Measurements from ENCODE around the gene TARM1. TPM values are rescaled to one million over a fixed set of nuclear protein-coding genes. Genes with fewer than 3 reads are reported as not detected.

Gene TARM1
- total RNA-seq, result not detected
- not detected for total RNA-seq (2013)

DNA sequence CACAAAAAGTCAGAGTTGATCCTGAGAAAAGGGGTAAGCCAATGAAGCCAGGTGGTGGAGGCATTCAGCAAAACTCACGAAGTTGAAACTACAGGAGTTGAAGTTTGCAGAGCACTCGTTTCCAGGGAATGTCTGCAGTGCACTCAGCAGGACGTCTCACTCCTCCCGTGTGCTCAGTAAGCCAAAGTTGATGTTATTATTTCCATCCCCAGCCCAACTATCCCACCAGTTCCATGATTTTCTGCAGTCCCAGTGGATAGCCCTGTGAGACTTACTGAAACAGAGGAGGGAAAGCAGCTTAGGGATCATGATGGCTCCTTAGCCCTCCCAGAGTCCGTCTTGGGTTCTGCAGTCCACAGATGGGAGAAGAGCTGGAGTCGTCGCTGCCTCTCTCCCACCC, at the start of gene TARM1:
TARM1 (minus strand) TSS at position 334 of the 400 bp plus-strand sequence; CDS start at position 309, 25 bp downstream.
- Mint-ChIP-seq H3K4me3 (no peak within 1 kb of the TSS), H3K27ac (no peak within 1 kb of the TSS), H3K4me1 (no peaks in the 10 kb centered on the region), H3K36me3 (no peaks in the 10 kb centered on the region), H3K9me3 (no peaks in the 10 kb centered on the region), H3K27me3 (ENCODE audit: low read depth in 2 of 2) (no peaks in the 10 kb centered on the region)
- DNase-seq, result no peak
- H3K4me1 ChIP-seq (ENCODE audit: control insufficient read depth, insufficient read depth, low read length), result no peaks in the 10 kb centered on the region
- no peaks in the 10 kb centered on the region for H3K9me3 ChIP-seq (ENCODE audit: control insufficient read depth, insufficient read depth, low read length)
- TF ChIP-seq CTCF (IDR thresholded peaks at IDR 0.05), result no peak
- no peaks in the 10 kb centered on the region for H3K36me3 ChIP-seq (ENCODE audit: control insufficient read depth, insufficient read depth, low read length)
- H3K27me3 ChIP-seq (ENCODE audit: control insufficient read depth, insufficient read depth, low read length), result no peaks in the 10 kb centered on the region
- 93% methylated on average over 7 of the region's 7 CpGs for WGBS (ENCODE audit: insufficient coverage)
- H3K4me3 ChIP-seq (ENCODE audit: low read length), result no peak within 1 kb of the TSS
- intact Hi-C loops (cut with micrococcal nuclease), result no loop called here
- ATAC-seq, result no peak
- no peak within 1 kb of the TSS for H3K27ac ChIP-seq (ENCODE audit: low read length)

DNA sequence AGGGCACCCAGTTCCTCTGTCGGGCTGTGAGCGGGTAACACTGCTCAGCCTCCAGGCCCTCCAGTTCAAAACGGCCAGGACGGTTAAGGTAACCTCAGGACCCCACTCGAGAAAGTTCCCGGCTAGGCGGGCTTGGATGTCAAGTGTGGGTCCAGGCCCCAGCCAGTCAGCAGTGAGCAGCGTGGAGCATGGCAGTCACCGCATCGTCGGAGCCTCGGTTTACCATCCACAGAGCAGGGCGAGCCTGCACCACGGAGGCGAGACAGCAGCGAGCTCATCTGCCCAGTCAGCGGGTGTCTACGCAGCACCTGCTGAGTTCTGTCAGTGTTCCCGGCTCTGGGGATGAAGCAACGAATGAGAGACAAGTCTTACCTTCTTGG, 48.4 kb upstream of the TARM1 start:
- no peak overlapping the region for H3K4me3 ChIP-seq (ENCODE audit: low read length)
- H3K36me3 ChIP-seq (ENCODE audit: control insufficient read depth, insufficient read depth, low read length), result peaks cover 52% of the 10 kb centered on the region
- TF ChIP-seq CTCF (IDR thresholded peaks at IDR 0.05), result no peak
- DNase-seq (no peak), ATAC-seq (no peak)
- H3K4me1 Mint-ChIP-seq, result peaks cover 5% of the 10 kb centered on the region in 2 donors
- no peaks in the 10 kb centered on the region for H3K27me3 ChIP-seq (ENCODE audit: control insufficient read depth, insufficient read depth, low read length)
- H3K27ac Mint-ChIP-seq, result no peak overlapping the region
- intact Hi-C loops (cut with micrococcal nuclease), result no loop called here
- no peaks in the 10 kb centered on the region for H3K9me3 Mint-ChIP-seq
- 97% methylated on average over 20 of the region's 20 CpGs for WGBS (ENCODE audit: insufficient coverage)
- no peaks in the 10 kb centered on the region for H3K27me3 Mint-ChIP-seq (ENCODE audit: low read depth in 2 of 2)
- H3K36me3 Mint-ChIP-seq, result no peaks in the 10 kb centered on the region
- H3K9me3 ChIP-seq (ENCODE audit: control insufficient read depth, insufficient read depth, low read length), result peaks cover 3% of the 10 kb centered on the region
- H3K4me3 Mint-ChIP-seq, result no peak overlapping the region
- peaks cover 4% of the 10 kb centered on the region for H3K4me1 ChIP-seq (ENCODE audit: control insufficient read depth, insufficient read depth, low read length)
- no peak overlapping the region for H3K27ac ChIP-seq (ENCODE audit: low read length)

GRCh38 chr19:54128796-54129616, 47.8 kb upstream of the TARM1 start:
- no peak overlapping the region for H3K27ac Mint-ChIP-seq
- H3K27me3 Mint-ChIP-seq (ENCODE audit: low read depth in 2 of 2), result no peaks in the 10 kb centered on the region
- intact Hi-C loops (cut with micrococcal nuclease), result no loop called here
- WGBS (ENCODE audit: insufficient coverage), result 96% methylated on average over 41 of the region's 41 CpGs
- Histone ChIP-seq H3K4me1 (ENCODE audit: control insufficient read depth, insufficient read depth, low read length) (peaks cover 4% of the 10 kb centered on the region), H3K27me3 (ENCODE audit: control insufficient read depth, insufficient read depth, low read length) (no peaks in the 10 kb centered on the region), H3K9me3 (ENCODE audit: control insufficient read depth, insufficient read depth, low read length) (peaks cover 3% of the 10 kb centered on the region), H3K36me3 (ENCODE audit: control insufficient read depth, insufficient read depth, low read length) (peaks cover 58% of the 10 kb centered on the region), H3K27ac (ENCODE audit: low read length) (no peak overlapping the region), H3K4me3 (ENCODE audit: low read length) (no peak overlapping the region)
- no peak for TF ChIP-seq CTCF (IDR thresholded peaks at IDR 0.05)
- DNase-seq, result no peak
- H3K4me3 Mint-ChIP-seq, result no peak overlapping the region
- no peaks in the 10 kb centered on the region for H3K36me3 Mint-ChIP-seq
- H3K4me1 Mint-ChIP-seq, result no peaks in the 10 kb centered on the region
- no peak for ATAC-seq
- H3K9me3 Mint-ChIP-seq, result no peaks in the 10 kb centered on the region

GRCh38 chr19:54128441-54128725, 47.2 kb upstream of the TARM1 start:
- DNase-seq (no peak), ATAC-seq (no peak)
- H3K4me1 ChIP-seq (ENCODE audit: control insufficient read depth, insufficient read depth, low read length), result no peaks in the 10 kb centered on the region
- no peak overlapping the region for H3K4me3 ChIP-seq (ENCODE audit: low read length)
- H3K9me3 Mint-ChIP-seq, result no peaks in the 10 kb centered on the region
- H3K27ac Mint-ChIP-seq, result no peak overlapping the region
- no peak overlapping the region for H3K27ac ChIP-seq (ENCODE audit: low read length)
- no peak for TF ChIP-seq CTCF (IDR thresholded peaks at IDR 0.05)
- H3K27me3 Mint-ChIP-seq (ENCODE audit: low read depth in 2 of 2), result no peaks in the 10 kb centered on the region
- H3K9me3 ChIP-seq (ENCODE audit: control insufficient read depth, insufficient read depth, low read length), result no peaks in the 10 kb centered on the region
- H3K36me3 Mint-ChIP-seq, result no peaks in the 10 kb centered on the region
- no peak overlapping the region for H3K4me3 Mint-ChIP-seq
- no peaks in the 10 kb centered on the region for H3K27me3 ChIP-seq (ENCODE audit: control insufficient read depth, insufficient read depth, low read length)
- no peaks in the 10 kb centered on the region for H3K4me1 Mint-ChIP-seq
- peaks cover 64% of the 10 kb centered on the region for H3K36me3 ChIP-seq (ENCODE audit: control insufficient read depth, insufficient read depth, low read length)
- 91% methylated on average over 20 of the region's 20 CpGs for WGBS (ENCODE audit: insufficient coverage)
- intact Hi-C loops (cut with micrococcal nuclease), result no loop called here

All from natural killer cell (primary cell).